ENCODE results near the gene DENND1A.

DENND1A gene

DNA sequence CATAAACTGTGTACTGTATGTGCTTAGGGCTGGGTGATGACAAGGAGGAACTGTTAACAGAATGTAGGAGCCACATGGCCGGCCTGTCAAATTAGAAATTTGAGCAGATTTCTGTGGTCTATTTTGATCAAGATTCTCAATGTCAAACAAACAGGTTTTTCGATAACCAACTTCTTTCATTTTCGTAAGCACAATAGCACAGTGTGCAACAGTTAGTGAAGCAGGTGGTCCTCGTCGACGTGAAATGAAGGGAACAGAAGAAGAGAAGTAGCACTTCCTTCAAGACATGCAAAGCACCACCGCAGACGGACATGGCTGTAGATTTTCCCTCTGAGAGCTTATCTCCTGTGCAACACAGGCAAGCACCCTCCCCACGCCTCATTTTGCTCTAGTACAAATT is 321.8 kb downstream of the DENND1A start:
- WGBS (ENCODE audit: insufficient coverage, insufficient read length) = no CpG with 5 or more reads among the region's 9 CpGs
- no peaks in the 10 kb centered on the region for H3K4me1 ChIP-seq (ENCODE audit: control insufficient read depth, insufficient read depth, low read length)
- no peak overlapping the region for H3K27ac ChIP-seq (ENCODE audit: low read length)
- H3K36me3 ChIP-seq (ENCODE audit: control insufficient read depth, insufficient read depth, low read length) = no peaks in the 10 kb centered on the region
- H3K27me3 ChIP-seq (ENCODE audit: control insufficient read depth, insufficient read depth, low read length) = no peaks in the 10 kb centered on the region
- DNase-seq (ENCODE audit: low read depth, low spot score) = no peak
- no peak overlapping the region for H3K4me3 ChIP-seq (ENCODE audit: low read length)
- no peaks in the 10 kb centered on the region for H3K9me3 ChIP-seq (ENCODE audit: control insufficient read depth, insufficient read depth, low read length)

DNA sequence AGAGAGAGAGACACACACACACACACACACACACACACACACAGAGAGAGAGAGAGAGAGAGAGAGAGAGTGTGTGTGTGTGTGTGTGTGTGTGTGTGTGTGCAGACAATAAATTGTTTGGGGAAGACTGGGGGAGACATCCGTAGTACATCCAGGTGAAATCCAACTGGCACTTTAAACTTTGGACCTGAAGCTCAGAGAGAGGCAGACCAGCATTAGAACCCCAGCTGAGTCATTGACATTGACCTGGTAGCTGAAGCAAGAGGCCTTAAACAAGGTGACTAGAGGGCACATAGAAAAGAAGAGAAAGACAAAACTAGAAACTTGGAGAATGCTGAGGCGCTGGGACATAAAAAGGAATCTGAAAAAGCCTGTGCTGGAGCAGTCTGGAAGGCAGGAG is 322.4 kb downstream of the DENND1A start:
- WGBS (ENCODE audit: insufficient coverage, insufficient read length) = no CpG with 5 or more reads among the region's 2 CpGs
- Histone ChIP-seq H3K27me3 (ENCODE audit: control insufficient read depth, insufficient read depth, low read length) (no peaks in the 10 kb centered on the region), H3K9me3 (ENCODE audit: control insufficient read depth, insufficient read depth, low read length) (no peaks in the 10 kb centered on the region), H3K27ac (ENCODE audit: low read length) (no peak overlapping the region), H3K4me3 (ENCODE audit: low read length) (no peak overlapping the region), H3K4me1 (ENCODE audit: control insufficient read depth, insufficient read depth, low read length) (no peaks in the 10 kb centered on the region), H3K36me3 (ENCODE audit: control insufficient read depth, insufficient read depth, low read length) (no peaks in the 10 kb centered on the region)
- no peak for DNase-seq (ENCODE audit: low read depth, low spot score)

DNA sequence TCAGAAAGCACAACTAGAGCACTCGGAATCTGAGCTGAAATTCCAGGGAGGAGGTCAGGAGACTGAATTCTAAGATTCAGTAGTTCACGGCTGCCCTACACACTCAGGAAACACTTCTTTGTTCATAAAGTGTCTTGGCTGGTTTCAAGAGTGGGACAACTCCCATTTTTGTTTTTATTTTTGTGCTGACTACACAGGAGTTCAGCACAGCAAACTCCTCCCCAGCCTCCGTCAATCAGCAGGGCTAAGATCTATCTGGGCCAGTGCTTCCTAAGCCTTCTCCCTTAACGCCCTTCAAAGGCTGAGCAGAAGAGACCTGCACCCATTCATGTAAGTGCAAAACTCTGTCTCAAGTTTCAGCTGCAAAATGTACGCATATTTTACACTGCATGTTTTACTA is 323.8 kb downstream of the DENND1A start:
- no peaks in the 10 kb centered on the region for H3K36me3 ChIP-seq (ENCODE audit: control insufficient read depth, insufficient read depth, low read length)
- no peaks in the 10 kb centered on the region for H3K27me3 ChIP-seq (ENCODE audit: control insufficient read depth, insufficient read depth, low read length)
- H3K4me3 ChIP-seq (ENCODE audit: low read length) = no peak overlapping the region
- no peaks in the 10 kb centered on the region for H3K9me3 ChIP-seq (ENCODE audit: control insufficient read depth, insufficient read depth, low read length)
- no peak for DNase-seq (ENCODE audit: low read depth, low spot score)
- no peaks in the 10 kb centered on the region for H3K4me1 ChIP-seq (ENCODE audit: control insufficient read depth, insufficient read depth, low read length)
- H3K27ac ChIP-seq (ENCODE audit: low read length) = no peak overlapping the region
- WGBS (ENCODE audit: insufficient coverage, insufficient read length) = no CpG with 5 or more reads among the region's 5 CpGs

DNA sequence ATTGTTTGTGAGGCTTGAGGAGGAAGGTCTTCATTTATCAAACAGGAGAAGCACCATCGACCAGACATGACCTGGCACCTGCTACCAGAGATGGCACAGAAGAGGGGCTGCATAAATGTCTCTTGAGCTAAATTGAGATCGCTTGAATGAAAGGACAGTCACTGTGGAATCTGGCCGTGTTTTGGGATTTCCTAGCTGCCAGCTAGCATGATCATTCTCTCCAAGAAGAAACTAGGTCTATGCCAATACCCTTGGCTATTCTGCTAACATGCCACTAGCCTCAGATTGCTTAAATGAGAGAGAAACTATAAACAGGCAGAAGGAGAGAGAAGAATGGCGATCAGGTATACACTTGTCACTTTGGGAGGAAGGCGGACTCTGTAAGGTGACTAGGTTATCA is 324.6 kb downstream of the DENND1A start:
- no peaks in the 10 kb centered on the region for H3K4me1 ChIP-seq (ENCODE audit: control insufficient read depth, insufficient read depth, low read length)
- H3K27me3 ChIP-seq (ENCODE audit: control insufficient read depth, insufficient read depth, low read length) = no peaks in the 10 kb centered on the region
- no peak overlapping the region for H3K4me3 ChIP-seq (ENCODE audit: low read length)
- no peak for DNase-seq (ENCODE audit: low read depth, low spot score)
- no peaks in the 10 kb centered on the region for H3K9me3 ChIP-seq (ENCODE audit: control insufficient read depth, insufficient read depth, low read length)
- H3K36me3 ChIP-seq (ENCODE audit: control insufficient read depth, insufficient read depth, low read length) = no peaks in the 10 kb centered on the region
- no peak overlapping the region for H3K27ac ChIP-seq (ENCODE audit: low read length)
- no CpG with 5 or more reads among the region's 5 CpGs for WGBS (ENCODE audit: insufficient coverage, insufficient read length)

DNA sequence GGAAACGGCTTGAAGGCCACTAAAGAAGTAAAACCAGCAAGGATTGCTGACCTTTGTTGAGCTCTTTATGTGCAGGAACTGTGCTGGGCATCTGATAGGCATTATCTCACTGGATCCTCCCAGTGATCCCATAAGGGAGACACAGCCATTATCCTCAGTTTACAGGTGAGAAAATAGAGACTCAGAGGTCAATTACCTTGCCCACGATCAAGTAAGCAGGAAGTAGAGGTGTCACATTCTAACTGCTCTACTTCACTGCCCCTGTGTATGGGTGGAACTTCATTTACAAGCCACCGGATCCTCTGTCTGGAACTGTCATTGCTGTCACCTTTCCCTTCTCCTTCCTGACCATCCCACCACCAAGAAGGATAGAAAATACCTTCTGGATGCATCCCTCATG is 325.1 kb downstream of the DENND1A start:
- H3K27ac ChIP-seq (ENCODE audit: low read length) = no peak overlapping the region
- no CpG with 5 or more reads among the region's 3 CpGs for WGBS (ENCODE audit: insufficient coverage, insufficient read length)
- no peak overlapping the region for H3K4me3 ChIP-seq (ENCODE audit: low read length)
- H3K36me3 ChIP-seq (ENCODE audit: control insufficient read depth, insufficient read depth, low read length) = no peaks in the 10 kb centered on the region
- no peaks in the 10 kb centered on the region for H3K9me3 ChIP-seq (ENCODE audit: control insufficient read depth, insufficient read depth, low read length)
- DNase-seq (ENCODE audit: low read depth, low spot score) = no peak
- H3K4me1 ChIP-seq (ENCODE audit: control insufficient read depth, insufficient read depth, low read length) = no peaks in the 10 kb centered on the region
- H3K27me3 ChIP-seq (ENCODE audit: control insufficient read depth, insufficient read depth, low read length) = no peaks in the 10 kb centered on the region

DNA sequence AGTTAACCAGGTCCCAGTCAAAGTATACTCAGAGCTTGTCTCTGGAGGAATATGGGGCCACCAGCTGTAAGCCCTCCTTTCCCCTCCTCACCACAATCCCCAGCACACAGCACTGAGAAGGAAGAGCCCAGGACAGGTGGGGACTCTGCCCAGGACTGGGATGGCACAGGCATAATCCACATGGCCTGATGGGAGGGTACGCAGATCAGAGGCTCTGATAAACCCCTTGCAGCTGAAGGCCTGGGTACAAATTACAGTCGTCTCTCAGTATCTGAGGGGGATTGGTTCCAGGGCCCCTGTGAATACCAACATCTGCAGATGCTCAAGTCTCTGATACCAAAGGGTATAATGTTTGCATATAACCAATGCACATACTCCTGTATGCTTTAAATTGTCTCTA is 328.1 kb downstream of the DENND1A start:
- H3K27ac ChIP-seq (ENCODE audit: low read length) = no peak overlapping the region
- DNase-seq (ENCODE audit: low read depth, low spot score) = no peak
- H3K9me3 ChIP-seq (ENCODE audit: control insufficient read depth, insufficient read depth, low read length) = no peaks in the 10 kb centered on the region
- WGBS (ENCODE audit: insufficient coverage, insufficient read length) = no CpG with 5 or more reads among the region's 2 CpGs
- no peaks in the 10 kb centered on the region for H3K27me3 ChIP-seq (ENCODE audit: control insufficient read depth, insufficient read depth, low read length)
- H3K4me1 ChIP-seq (ENCODE audit: control insufficient read depth, insufficient read depth, low read length) = no peaks in the 10 kb centered on the region
- H3K36me3 ChIP-seq (ENCODE audit: control insufficient read depth, insufficient read depth, low read length) = no peaks in the 10 kb centered on the region
- H3K4me3 ChIP-seq (ENCODE audit: low read length) = no peak overlapping the region

DNA sequence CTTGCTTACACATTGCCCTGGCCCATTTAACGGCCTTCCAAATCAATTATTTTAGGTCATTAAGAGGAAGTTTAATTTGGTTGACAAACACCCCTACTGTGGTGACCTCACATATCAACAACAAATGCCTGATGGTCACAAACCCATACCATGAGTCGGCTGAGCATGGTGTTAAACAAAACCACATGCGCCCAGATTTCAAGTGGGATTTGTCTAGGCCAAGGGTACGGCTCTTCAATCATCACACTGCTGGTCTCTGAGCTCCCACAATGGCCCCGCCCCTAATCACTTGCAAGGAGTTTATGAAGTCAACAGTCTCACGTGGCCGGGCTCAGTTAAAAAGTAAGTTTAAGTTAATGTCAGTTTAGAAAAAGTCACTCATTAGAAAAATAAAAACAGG is 330.1 kb downstream of the DENND1A start:
- Histone ChIP-seq H3K27ac (ENCODE audit: low read length) (no peak overlapping the region), H3K4me1 (ENCODE audit: control insufficient read depth, insufficient read depth, low read length) (no peaks in the 10 kb centered on the region), H3K36me3 (ENCODE audit: control insufficient read depth, insufficient read depth, low read length) (no peaks in the 10 kb centered on the region), H3K4me3 (ENCODE audit: low read length) (no peak overlapping the region), H3K9me3 (ENCODE audit: control insufficient read depth, insufficient read depth, low read length) (no peaks in the 10 kb centered on the region), H3K27me3 (ENCODE audit: control insufficient read depth, insufficient read depth, low read length) (no peaks in the 10 kb centered on the region)
- DNase-seq (ENCODE audit: low read depth, low spot score) = no peak
- no CpG with 5 or more reads among the region's 7 CpGs for WGBS (ENCODE audit: insufficient coverage, insufficient read length)

DNA sequence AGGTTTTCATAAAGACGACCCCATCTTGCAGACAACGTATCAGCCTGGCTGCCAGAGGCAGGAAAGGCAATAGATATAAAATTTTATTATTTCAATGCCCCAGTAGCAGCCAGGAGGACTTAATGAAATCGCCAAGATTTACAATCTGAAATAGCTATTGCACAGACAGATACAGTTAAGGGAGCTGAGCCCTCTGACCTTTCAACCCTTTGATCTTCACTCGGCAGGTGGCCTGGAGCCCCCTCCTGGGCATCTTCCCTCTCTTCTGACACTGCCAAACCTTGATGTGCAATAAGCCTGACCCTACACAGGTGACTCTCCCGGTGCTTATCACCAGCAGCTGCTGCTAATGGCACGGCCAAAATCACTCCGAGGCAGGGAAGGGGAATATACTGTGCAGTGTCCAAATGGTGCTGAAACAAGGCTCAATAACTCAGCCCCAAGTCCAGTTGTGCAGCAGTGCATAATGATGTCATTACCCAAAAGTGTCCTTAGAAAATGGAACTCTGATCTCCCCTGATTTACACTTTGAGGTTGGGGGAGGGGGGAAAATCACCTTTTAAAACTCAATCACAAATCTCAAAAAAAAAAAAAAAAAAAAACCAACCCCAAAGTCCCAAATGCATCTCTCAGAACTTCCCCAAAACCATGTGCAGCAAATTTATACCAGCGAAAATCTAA is 331.9 kb downstream of the DENND1A start:
- H3K27me3 ChIP-seq (ENCODE audit: control insufficient read depth, insufficient read depth, low read length) = no peaks in the 10 kb centered on the region
- H3K27ac ChIP-seq (ENCODE audit: low read length) = no peak overlapping the region
- no CpG with 5 or more reads among the region's 8 CpGs for WGBS (ENCODE audit: insufficient coverage, insufficient read length)
- H3K4me3 ChIP-seq (ENCODE audit: low read length) = no peak overlapping the region
- H3K9me3 ChIP-seq (ENCODE audit: control insufficient read depth, insufficient read depth, low read length) = no peaks in the 10 kb centered on the region
- no peaks in the 10 kb centered on the region for H3K36me3 ChIP-seq (ENCODE audit: control insufficient read depth, insufficient read depth, low read length)
- H3K4me1 ChIP-seq (ENCODE audit: control insufficient read depth, insufficient read depth, low read length) = no peaks in the 10 kb centered on the region
- DNase-seq (ENCODE audit: low read depth, low spot score) = no peak

DNA sequence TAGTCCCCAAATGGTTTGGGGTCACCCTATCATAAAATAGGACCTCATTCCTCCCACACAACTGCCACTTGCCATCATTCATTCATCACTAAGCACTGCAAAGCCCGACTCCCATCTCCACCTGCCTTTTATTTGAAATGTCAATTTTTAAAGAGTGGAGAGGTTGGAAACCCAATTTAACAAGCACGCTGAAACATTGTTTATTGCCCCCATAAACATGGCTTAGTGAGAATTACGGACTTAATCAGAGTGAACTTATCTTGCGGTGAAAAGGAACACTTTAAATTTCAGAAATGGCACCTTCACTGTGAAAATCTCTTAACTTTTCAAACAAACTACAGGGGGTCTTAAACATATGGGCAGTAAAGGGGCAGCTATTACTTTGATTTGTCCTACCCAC is 332.9 kb downstream of the DENND1A start:
- Histone ChIP-seq H3K4me3 (ENCODE audit: low read length) (no peak overlapping the region), H3K9me3 (ENCODE audit: control insufficient read depth, insufficient read depth, low read length) (no peaks in the 10 kb centered on the region), H3K27ac (ENCODE audit: low read length) (no peak overlapping the region), H3K4me1 (ENCODE audit: control insufficient read depth, insufficient read depth, low read length) (no peaks in the 10 kb centered on the region), H3K27me3 (ENCODE audit: control insufficient read depth, insufficient read depth, low read length) (no peaks in the 10 kb centered on the region), H3K36me3 (ENCODE audit: control insufficient read depth, insufficient read depth, low read length) (no peaks in the 10 kb centered on the region)
- no peak for DNase-seq (ENCODE audit: low read depth, low spot score)
- WGBS (ENCODE audit: insufficient coverage, insufficient read length) = no CpG with 5 or more reads among the region's 4 CpGs

DNA sequence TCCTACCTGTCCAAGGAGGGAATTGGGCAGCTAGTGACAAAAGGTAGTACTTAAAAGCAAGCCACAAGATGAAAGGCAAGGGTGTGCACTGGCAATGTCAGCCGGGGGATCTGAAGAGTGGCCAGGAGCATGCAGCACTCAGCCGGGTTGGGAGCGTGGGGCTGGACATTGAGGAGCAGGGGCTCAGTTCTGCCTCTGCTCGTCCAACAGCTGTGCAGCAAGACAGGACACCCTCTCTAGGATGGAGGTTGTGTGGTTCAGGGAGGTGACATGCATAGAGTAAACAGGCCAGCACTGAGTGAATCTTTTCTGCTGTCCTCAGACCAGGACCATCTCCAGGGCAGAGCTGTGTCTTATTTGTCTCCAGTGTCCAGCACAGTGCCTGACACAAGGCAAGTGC is 338.6 kb downstream of the DENND1A start:
- H3K4me1 ChIP-seq (ENCODE audit: control insufficient read depth, insufficient read depth, low read length) = no peaks in the 10 kb centered on the region
- no peak overlapping the region for H3K4me3 ChIP-seq (ENCODE audit: low read length)
- no peak for DNase-seq (ENCODE audit: low read depth, low spot score)
- no peaks in the 10 kb centered on the region for H3K36me3 ChIP-seq (ENCODE audit: control insufficient read depth, insufficient read depth, low read length)
- no peaks in the 10 kb centered on the region for H3K27me3 ChIP-seq (ENCODE audit: control insufficient read depth, insufficient read depth, low read length)
- H3K9me3 ChIP-seq (ENCODE audit: control insufficient read depth, insufficient read depth, low read length) = no peaks in the 10 kb centered on the region
- H3K27ac ChIP-seq (ENCODE audit: low read length) = no peak overlapping the region
- WGBS (ENCODE audit: insufficient coverage, insufficient read length) = no CpG with 5 or more reads among the region's 4 CpGs

DNA sequence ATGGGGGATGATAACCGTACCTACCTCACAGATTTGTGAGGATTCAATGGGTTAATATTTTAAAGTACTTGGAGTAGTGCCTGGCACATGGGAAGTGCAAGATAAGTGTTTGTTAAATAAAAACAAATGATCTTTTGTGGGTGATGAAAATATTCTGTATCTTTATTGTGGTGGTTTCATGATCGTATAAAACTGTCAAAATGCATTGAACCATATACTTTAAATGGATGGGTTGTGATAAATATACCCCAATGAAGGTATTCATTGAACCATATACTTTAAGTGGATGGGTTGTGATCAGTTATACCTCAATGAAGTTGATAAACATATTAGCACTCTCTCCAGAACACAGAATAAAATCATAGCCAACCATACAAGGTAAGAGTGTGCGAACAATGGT is 339.4 kb downstream of the DENND1A start:
- H3K27ac ChIP-seq (ENCODE audit: low read length) = no peak overlapping the region
- no peaks in the 10 kb centered on the region for H3K36me3 ChIP-seq (ENCODE audit: control insufficient read depth, insufficient read depth, low read length)
- no peaks in the 10 kb centered on the region for H3K9me3 ChIP-seq (ENCODE audit: control insufficient read depth, insufficient read depth, low read length)
- no peaks in the 10 kb centered on the region for H3K27me3 ChIP-seq (ENCODE audit: control insufficient read depth, insufficient read depth, low read length)
- no peak overlapping the region for H3K4me3 ChIP-seq (ENCODE audit: low read length)
- no peak for DNase-seq (ENCODE audit: low read depth, low spot score)
- no CpG with 5 or more reads among the region's 3 CpGs for WGBS (ENCODE audit: insufficient coverage, insufficient read length)
- no peaks in the 10 kb centered on the region for H3K4me1 ChIP-seq (ENCODE audit: control insufficient read depth, insufficient read depth, low read length)

Measured in iPS DF 6.9 (cell line).